Measurements from ENCODE around the gene GPC2.
"Not testable (repeated sequence)": the region's sequence is repeated elsewhere in the genome, so short reads cannot be mapped to it uniquely, and the experiment has no call there.

Gene GPC2

DNA sequence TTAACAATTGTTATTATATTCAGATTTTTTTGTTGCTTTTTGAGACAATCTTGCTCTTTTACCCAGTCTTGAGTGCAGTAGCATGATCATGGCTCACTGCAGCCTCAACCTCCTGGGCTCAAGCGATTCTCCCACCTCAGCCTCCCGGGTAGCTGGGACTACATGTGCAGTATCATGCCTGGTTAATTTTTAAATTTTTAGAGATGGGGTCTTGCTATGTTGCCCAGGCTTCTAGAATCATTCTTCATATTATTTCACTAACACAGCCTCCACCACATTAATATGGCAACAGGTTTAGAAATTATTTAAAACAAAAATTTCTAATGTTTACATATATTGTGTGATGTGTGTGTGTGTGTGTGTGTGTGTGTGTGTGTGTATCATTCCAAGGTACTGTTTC lies 29.9 kb downstream of the GPC2 start:
- DNase-seq: no peak

DNA sequence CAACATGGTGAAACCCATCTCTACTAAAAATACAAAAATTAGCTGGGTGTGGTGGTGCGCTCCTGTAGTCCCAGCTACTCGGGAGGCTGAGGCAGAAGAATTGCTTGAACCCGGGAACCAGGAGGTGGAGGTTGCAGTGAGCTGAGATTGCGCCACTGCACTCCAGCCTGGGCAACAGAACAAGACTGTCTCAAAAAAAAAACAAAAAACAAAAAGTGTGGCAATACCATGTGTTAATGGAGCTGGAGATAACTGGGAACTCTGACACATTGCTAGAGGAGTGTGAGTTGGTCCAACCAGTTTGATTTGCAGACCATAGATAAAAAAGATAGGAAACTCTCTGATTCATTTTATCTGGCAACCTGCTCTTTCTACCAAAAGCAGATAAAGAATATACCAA lies 30.8 kb downstream of the GPC2 start:
- not testable (repeated sequence) for DNase-seq

DNA sequence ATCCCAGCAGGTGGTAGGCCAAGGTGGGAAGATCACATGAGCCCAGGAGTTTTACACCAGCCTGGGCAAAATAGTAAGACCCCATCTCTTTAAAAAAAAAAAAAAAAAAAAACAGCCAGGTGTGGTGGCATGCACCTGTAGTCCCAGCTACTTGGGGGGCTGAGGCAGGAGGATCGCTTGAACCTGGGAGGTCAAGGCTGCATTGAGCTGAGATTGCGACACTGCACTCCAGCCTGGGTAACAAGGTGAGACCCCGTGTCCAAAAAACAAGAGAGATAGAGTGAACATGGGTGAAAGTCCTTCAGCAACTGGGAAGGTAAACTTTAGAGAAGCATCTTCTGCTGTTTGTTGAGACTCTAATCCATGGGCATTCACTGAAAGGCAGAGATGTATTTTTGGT lies 34.7 kb downstream of the GPC2 start:
- DNase-seq: no peak

DNA sequence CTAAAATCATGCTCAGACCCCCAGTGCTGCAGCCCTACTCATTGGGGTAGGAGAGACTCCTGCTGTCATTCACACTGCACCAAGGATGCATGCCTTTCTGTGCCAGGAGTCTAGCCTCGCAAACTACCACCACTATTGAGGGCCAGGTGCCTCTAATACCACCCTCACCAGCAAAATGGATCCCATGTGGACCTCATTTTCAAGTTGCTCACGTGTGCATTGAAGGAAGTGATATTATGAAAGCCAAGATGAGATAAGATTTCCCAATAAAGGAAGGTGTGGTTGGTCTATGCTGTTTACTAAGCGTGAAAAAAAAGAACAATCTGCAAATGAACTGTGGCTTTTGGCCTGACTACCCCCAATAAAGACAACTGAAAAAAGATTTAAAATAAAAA lies 35.6 kb downstream of the GPC2 start:
- DNase-seq: no peak

DNA sequence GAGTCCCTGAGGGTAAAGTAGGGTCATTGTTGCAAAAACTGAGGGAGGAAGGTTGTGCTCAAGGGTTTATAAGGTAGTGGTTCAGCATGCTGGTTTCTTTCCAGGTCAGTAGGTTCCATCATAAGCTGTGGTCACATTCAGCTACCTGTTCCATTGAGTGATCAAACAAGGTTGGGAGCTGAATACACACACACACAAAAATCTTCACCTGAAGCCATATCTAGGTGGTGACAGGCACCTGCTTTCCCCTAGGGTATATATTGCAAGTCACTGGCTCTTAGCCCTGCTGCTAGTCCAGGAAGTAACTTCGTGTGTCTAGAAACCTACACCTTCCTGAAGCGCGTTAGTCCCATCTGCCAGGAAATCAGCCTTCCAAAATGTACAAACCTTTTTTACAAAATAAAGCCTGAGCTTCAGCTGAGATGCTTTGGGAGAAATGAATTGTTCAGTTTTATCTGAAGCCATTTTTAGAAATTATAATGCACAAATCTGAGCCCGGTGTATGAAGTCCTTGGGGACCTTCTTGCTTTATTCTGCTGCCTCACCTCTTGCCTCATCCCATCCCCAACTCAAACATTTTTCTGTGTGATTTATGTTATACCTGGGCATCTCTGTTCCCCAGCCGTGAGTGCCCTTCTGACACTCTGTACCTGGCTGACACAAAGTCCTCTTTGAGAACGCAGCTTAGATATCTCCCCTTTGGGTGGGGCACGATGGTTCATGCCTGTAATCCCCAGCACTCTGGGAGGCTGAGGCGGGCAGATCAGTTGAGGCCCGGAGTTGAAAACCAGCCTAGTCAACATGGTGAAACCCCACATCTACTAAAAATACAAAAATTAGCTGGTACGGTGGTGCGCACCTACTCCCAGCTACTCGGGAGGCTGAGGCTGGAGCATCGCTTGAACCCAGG lies 39.1 kb downstream of the GPC2 start:
- peak; percentile 72 for DNase-seq

DNA sequence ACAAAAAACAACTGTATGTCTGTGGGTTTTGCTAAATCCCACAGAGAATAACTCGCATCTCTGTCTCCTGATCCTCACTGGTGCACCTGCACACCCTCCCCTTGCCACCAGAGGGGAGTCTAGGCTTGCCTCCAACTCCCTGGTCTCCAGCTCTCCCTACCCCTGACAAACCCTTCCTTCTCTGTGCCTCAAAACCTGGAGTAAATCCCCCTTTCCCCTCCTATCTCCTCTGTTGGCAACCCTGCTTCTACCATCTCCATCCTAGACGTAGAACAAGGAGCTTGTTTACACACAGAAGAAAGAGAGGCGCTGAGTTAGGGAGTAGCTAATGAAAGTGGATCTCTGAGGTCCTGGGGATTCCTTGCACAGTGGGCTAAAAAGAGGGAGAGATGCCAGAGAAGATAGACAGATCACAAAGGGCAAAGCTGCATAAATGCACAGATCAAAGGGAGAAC lies 44.5 kb downstream of the GPC2 start:
- DNase-seq: peak; percentile 91

DNA sequence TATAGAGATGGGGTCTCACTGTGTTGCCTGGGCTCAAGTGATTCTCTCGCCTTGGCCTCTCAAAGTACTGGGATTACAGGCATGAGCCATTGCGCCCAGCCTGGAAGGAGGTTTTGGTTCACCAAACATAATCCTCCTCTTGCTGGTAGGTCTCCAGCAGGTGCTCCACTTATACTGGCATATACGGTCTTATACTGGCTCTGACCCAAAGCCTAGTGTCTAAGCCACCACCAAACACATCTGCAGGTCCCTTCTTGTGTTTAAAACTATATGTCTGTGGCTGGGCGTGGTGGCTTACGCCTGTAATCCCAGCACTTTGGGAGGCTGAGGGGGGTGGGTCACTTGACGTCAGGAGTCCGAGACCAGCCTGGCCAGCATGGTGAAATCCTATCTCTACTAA lies 45.1 kb downstream of the GPC2 start:
- peak; percentile 69 for DNase-seq

DNA sequence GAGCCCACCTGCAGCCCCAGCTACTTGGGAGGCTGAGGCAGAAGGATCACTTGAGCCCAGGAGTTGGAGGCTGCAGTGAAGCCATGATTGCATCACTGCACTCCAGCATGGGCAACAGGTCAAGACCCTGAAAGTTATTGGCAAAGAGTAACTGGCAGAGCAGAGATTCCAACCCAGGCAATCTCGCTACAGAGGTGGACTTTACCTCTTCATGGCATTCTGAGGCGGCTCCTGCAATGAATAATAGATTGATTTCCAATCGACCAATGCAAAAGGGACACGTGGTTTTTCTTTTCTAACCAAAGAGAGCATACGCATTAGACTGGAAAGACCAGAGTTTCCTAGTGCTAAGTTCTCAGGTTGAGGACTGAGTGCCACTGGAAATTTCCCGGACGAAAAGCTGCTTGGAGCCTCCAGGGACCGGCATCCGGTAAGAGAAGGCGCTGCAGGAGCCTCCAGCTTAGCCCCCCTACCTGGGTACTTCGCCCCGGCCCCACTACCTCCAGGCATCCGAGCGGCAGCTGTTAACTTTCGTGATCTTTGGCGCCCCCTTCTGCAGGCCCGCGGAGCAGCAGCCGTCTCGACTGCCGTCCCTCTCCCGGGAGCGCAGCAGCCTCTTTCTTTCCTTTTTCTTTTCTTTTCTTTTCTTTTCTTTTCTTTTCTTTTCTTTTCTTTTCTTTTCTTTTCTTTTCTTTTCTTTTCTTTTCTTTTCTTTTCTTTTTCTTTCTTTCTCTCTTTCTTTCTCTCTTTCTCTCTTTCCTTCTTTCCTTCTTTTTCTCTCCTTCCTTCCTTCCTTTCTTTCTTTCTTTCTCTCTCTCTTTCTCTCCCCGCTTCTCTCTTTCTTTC lies 46.4 kb downstream of the GPC2 start:
- DNase-seq: peak; percentile 96

DNA sequence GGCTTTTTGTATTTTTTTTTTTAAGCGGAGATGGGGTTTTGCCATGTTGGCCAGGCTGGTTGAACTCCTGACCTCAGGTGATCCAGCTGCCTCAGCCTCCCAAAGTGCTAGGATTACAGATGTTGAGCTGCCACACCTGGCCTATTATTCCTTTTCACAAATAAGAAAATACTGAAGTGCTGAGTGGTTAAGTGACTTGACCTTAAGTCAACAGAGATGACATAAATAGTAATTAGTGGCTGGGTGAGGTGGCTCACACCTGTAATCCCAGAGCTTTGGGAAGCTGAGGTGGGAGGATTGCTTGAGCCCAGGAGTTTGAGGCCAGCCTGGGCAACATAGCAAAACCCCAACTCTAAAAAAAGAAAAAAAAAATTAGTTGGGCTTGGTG lies 47.0 kb downstream of the GPC2 start:
- peak; percentile 94 for DNase-seq

DNA sequence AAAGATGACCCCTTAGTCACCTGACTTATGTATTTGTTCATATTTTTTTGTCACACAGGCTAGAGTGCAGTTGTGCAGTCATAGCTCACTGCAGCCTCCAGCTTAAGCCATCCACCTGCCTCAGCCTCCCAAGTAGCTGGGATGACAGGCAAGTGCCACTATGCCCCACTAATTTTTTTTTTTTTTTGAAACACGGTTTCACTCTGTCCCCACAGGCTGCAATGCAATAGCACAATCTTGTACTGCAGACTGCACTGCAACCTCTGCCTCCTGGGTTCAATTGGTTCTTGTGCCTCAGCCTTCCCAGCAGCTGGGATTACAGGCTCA lies 48.6 kb downstream of the GPC2 start:
- no peak for DNase-seq

DNA sequence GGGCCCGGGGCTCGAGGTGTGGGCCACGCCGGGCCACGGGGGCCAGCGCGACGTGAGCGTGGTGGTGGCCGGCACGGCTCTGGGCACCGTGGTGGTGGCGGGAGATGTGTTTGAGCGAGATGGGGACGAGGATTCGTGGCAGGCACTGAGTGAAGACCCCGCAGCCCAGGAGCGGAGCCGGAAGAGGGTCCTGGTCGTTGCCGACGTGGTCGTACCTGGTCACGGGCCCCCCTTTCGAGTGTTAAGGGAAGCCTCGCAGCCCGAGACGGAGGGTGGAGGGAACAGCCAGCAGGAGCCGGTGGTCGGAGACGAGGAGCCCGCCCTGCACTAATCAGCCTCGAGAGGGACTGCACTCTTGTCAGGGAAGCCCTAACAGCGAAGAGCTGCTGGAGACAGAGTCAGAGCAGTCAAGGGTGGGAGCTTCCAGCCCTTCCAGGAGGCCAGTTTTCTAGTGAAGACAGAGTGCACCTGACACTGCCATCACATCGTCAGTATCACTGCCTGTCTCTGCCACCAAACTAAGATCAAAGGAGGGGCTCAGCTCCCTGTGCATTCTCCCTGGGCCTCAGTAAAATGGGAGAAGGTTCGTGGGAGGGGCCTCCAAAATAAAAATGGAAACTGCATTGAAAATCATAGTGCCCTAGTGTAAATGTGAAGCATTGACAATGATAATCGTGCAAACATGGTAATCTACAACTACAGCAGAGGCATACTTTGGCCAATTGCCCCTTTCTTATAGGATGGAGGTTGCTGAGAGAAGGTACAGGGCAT lies 49.1 kb downstream of the GPC2 start:
- DNase-seq: peak; percentile 75

DNA sequence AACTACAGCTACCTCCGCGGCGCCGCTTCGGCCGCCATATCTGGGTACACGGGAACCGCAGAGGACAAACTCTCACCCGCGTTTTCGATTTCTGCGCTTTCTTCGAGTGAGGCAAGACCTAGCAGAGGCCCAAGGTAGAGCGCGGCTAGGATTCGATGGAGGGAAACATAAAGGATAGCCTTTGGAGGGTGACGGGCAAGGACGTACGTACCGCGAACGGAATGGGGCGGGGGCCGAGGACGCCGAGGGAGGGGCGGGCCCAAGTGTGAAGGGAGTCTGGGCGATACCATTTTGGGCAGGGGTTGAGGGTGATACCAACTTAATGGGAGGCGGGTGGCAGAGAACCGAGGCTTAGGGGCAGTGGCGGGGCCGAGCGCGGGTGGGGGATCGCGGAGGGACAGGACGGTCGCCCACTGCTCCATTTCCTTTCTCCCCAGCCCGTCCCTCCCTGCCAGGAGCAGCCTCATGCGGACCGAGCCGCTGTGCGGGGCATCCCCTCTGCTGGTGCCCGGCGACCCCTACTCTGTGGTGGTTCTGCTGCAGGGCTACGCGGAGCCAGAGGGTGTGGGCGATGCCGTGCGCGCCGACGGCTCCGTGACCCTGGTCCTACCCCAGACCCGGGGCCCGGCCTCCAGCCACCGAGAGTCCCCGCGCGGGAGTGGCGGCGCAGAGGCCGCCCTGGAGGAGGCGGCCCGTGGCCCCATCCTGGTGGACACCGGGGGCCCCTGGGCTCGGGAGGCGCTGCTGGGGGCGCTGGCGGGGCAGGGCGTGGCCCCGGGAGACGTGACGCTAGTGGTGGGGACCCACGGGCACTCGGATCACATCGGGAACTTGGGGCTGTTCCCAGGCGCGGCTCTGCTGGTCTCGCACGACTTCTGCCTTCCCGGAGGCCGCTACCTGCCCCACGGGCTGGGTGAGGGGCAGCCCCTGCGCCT lies 50.0 kb downstream of the GPC2 start, which contains the start of gene MBLAC1:
Gene MBLAC1, plus strand, starts transcription at position 37 of the 935 bp plus-strand sequence. Its CDS starts 429 bp downstream, at position 466.
- peak; percentile 98 for DNase-seq

DNA sequence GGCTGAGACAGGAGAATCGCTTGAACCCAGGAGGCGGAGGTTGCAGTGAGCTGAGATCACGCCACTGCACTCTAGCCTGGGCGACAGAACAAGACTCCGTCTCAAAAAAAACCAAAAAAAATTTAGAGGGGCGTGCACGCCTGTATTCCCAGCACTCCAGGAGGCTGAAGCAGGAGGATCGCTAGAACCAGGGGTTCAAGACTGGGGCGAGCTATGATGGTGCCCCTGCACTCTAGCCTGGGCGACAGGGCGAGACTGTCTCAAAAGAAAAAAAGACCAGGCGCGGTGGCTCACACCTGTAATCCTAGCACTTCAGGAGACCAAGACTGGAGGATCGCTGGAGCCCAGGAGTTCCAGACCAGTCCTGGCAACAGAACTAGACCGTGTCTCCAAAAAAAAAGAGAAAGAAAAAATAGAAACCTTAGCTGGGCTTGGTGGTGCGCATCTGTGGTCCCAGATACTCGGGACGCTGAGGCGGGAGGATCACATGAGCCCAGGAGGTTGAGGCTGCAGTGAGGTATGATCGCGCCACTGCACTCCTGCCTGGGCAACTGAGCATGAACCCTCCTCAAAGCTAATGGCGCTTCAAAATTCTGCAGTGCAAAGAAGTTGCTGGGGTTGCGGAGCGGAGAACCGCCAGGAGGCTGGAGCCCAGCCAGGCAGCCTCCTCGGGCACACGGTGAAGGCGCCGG lies 50.8 kb downstream of the GPC2 start:
- no peak for DNase-seq

DNA sequence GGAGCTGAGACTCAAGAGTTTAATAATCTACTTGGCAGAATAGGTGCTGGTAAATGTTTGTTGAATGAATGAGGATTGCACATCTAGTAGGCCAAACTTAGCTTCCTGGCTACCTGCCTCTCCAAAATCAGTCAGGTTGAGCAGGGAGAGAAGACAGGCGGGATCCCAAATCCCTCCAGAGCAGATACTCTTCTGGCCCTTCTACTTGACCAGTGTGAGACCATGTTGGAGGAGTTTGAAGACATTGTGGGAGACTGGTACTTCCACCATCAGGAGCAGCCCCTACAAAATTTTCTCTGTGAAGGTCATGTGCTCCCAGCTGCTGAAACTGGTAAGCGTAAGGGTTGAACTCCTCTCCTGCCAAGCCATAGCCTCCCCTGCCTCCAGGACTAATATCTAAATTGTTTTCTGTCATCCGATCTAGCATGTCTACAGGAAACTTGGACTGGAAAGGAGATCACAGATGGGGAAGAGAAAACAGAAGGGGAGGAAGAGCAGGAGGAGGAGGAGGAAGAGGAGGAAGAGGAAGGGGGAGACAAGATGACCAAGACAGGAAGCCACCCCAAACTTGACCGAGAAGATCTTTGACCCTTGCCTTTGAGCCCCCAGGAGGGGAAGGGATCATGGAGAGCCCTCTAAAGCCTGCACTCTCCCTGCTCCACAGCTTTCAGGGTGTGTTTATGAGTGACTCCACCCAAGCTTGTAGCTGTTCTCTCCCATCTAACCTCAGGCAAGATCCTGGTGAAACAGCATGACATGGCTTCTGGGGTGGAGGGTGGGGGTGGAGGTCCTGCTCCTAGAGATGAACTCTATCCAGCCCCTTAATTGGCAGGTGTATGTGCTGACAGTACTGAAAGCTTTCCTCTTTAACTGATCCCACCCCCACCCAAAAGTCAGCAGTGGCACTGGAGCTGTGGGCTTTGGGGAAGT lies 52.6 kb downstream of the GPC2 start:
- no peak for DNase-seq

DNA sequence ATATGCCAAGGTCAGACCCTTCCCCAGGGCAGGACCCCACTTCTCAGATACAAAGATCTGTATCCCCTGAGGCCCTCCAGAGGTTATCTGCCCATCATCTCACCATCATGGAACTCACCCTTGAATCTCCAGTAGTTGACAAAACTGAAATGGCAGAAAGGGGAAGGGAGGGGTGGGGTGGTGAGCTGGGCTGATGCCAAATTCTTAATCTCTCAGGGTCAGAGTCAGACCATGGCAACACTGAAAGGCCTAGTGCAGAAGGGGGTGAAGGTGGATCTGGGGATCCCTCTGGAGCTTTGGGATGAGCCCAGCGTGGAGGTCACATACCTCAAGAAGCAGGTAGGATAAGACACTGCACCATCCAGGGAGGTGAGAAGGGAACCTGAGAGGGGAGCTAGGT lies 54.6 kb downstream of the GPC2 start:
- DNase-seq: no peak

DNA sequence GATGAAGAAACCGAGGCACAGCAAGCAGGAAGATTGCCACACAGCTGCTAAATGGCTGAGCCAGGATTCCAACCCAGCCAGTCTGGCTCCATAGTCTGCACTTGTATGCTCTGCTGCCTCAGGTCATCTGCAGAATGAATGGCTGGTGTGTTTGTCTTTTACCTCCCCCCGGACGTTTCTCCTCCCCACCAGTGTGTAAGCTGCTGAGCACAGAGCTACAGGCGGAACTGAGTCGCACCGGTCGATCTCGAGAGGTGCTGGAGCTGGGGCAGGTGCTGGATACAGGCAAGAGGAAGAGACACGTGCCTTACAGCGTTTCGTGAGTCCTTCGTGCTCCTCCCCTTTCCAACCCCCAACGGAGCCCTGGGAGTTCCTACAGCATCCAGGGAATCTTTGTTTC lies 55.1 kb downstream of the GPC2 start:
- peak; percentile 100 for DNase-seq

DNA sequence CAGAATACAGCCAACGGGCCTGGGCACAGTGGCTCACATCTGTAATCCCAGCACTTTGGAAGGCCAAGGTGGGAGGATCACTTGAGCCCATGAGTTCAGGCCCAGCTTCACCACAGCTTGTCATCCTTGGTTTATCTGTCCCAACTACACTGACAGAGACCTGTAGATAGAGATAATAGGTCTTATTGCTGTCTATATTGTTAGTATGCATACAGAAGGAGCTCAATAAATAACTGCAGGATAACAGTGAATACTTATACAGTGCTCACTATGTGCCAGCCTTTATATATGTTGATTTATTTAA lies 56.5 kb downstream of the GPC2 start:
- DNase-seq: no peak

DNA sequence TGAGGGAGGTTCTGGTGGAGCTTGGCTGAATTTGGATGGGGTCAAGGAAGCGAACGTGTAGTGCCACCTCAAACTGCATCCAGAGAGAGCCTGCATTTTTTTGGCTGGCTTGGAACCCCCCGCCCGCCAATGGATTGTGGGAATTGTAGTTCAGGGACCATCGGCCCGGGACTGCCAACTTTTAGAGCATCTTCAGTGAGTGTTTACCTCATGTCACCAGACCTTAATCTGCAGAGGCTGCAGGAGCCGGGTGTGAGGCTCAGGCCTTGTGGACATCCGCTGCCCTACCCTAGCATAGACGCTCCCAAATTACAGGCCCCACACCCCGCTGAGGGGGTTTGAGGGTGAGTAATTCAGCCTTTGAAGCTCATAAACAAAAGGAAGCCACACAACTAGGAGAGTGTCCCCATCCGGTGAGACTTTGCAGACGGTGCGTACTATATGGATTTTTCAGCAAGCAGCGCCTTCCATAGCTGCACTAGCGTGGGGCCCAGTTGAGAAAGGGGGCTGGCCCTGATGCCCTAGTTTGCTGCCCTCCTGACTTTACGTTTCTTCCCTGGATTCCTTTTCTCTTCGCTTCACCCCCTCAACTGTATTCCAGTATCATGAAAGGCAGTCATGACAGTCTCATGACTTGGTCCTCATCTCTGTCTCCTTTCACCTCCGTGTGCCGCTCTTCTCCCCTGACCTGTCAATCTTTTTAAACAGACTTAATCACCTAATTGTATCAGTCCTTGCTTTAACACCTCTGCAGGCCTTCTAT lies 57.0 kb downstream of the GPC2 start:
- peak; percentile 79 for DNase-seq

All from DMS53 (cell line).